ENCODE data around the gene PHLDA2. TPM values are rescaled to one million over a fixed set of nuclear protein-coding genes. Genes with fewer than 3 reads are reported as not detected.

Gene PHLDA2
- total RNA-seq, 2 experiments from 2014 or later: 1.3 to 2.5 TPM

DNA sequence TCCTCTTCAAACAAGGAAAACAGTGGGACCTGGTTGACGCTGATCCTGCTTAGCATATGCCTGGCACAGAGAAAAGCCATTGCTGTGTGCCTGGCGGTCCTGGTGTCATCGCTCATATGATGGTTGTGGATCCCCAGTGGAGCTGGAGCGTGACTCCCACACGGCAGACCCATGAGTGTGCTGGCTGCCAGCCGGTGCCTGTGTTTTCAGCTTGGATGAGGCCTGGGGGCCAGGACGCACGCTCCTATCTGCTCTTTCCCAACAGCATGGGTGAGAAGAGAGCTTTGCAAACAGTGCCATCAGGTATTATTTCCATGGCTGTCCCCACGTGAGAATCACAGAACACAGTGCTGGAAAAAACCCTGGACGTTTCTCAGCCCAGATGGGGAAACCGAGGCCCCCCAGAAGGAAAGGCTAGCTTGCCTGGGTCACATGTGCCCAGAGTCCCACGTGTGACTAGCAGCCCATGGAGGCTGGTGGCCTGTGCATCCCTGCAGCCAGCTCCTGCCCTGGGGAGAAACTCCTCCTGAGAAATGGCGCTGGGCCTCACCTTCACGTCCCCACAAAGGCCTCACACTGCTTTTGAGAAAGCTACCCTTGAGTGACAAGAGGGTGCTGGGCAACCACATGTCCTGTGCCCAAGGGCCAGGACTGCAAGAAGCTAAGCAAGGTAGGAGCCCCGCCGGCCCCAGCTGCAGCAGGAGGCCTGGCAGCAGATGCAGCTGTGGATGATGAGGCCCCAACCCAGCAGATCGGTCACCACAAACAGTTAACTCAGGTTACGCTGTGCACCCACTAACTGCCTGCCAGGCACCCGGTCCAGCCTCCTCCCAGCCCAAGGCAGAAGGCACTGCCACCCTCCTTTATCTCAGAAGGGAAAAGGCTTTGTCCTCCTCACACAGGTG, 47.9 kb downstream of the PHLDA2 start:
- Mint-ChIP-seq H3K27me3 (peaks cover 14% of the 10 kb centered on the region), H3K36me3 (no peaks in the 10 kb centered on the region), H3K27ac (no peak overlapping the region), H3K4me3 (no peak overlapping the region), H3K9me3 (no peaks in the 10 kb centered on the region), H3K4me1 (peaks cover 3% of the 10 kb centered on the region)
- no peak for DNase-seq

DNA sequence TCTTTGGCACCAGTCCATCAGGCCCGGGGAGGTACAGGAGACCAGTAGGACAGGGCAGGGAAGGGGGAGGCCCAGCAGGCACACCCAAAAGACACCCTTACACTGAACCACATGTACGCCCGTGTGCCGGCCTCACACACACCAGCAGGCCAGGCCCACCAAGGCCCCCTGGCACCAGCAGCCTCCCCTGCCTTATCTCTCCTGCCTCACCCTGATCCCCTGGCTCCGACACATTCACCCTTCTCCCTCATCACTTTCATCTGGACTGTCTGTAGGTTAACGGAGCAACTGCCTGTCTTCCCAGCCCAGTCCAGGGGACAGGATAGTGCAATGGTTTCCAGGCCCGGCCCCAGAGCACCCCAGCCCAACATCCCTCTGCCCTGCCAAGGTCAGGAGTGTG, 48.6 kb downstream of the PHLDA2 start:
- Mint-ChIP-seq H3K27ac (no peak overlapping the region), H3K9me3 (no peaks in the 10 kb centered on the region), H3K4me1 (peaks cover 3% of the 10 kb centered on the region), H3K4me3 (no peak overlapping the region), H3K27me3 (peaks cover 14% of the 10 kb centered on the region), H3K36me3 (no peaks in the 10 kb centered on the region)
- DNase-seq: no peak

DNA sequence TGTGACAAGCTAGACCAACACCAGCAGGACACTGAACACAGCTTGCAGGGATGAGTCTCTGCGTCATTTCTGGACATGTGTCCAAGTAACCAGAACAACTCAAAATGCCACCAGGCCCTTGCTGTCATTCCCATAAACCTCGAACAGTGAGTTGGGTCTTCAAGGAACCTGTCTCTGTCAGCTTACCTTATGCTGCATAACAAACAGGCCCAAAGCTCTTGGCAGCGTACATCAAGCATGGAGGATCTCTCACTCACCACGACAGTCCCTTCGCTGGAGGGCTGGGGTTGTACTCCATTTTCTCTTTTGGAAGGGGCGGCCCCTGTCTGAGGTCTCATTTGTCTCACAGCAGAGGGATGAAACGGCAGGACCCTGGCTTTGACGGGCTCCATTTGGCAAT, 50.4 kb downstream of the PHLDA2 start:
- Mint-ChIP-seq H3K27me3 (peaks cover 10% of the 10 kb centered on the region), H3K27ac (no peak overlapping the region)

More for the DNA sequence above, 50.4 kb downstream of the PHLDA2 start:
- DNase-seq: no peak
- Mint-ChIP-seq H3K4me3 (no peak overlapping the region), H3K4me1 (no peaks in the 10 kb centered on the region), H3K9me3 (no peaks in the 10 kb centered on the region), H3K36me3 (no peaks in the 10 kb centered on the region)

Other genes starting within 250 kb of the PHLDA2 start
- gene KCNQ1OT1, start 229.4 kb downstream of the PHLDA2 start, total RNA-seq: under 1 TPM; 0.12 to 0.14 TPM
- 1 to 10 TPM in 1 of 2 experiments, under 1 TPM in 1; 0.85 to 1.0 TPM for gene CDKN1C, start 43.6 kb downstream of the PHLDA2 start, total RNA-seq
- gene NAP1L4, start 62.9 kb upstream of the PHLDA2 start, total RNA-seq: 100 to 1,000 TPM; 222 to 226 TPM
- gene CARS1, start 128.0 kb upstream of the PHLDA2 start, total RNA-seq: 100 to 1,000 TPM in 1 of 2 experiments, 10 to 100 TPM in 1; 96.6 to 101 TPM
- 1 to 10 TPM; 6.6 to 7.3 TPM for gene OSBPL5, start 235.9 kb upstream of the PHLDA2 start, total RNA-seq

All from activated naive CD8-positive, alpha-beta T cell treated with anti-CD3 and anti-CD28 coated beads for 36 hours (primary cell).